IPS-11a (cell line): ENCODE measurements around the gene NDRG4.

Experiments
- H3K4me3 ChIP-seq: one replicate; pipeline ENCODE4 v1.5.1; 2013; ENCODE audit warnings: low read depth, low read length, control low read depth

NDRG4 gene

DNA sequence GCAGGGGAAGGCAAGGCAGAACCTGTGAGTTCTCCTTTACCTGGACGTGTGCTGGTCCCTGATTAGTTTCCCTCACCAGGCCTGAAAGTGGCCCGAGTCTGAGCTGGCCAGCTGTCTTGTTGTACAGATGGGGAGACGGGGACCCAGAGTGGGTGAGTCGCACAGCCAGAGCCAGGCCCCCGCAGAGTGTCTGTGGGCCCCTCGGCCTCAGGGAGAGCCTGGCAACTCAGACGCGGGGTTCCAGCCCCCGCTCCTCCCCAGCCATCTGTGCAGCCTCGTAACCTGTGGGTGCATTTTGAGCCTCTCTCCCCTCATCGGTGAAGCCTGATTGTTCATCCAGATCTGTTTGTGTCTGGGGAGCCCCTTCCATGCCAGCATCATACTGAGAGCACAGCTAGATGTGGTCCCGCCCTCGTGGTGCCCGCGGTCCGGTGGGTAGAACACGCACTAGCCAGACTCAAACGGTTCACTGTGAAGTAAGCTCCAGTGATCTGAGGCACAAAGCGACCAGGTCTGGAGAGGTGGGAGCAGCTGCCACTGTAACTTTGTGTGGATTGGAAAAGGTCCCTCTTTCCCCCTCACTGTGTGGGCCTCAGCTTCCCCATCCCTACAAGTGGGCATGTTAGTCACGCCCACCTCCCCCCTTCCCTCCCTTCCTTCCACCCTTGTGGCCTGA, 6.0 kb upstream of the NDRG4 start:
- H3K4me3 ChIP-seq: no peak overlapping the region

DNA sequence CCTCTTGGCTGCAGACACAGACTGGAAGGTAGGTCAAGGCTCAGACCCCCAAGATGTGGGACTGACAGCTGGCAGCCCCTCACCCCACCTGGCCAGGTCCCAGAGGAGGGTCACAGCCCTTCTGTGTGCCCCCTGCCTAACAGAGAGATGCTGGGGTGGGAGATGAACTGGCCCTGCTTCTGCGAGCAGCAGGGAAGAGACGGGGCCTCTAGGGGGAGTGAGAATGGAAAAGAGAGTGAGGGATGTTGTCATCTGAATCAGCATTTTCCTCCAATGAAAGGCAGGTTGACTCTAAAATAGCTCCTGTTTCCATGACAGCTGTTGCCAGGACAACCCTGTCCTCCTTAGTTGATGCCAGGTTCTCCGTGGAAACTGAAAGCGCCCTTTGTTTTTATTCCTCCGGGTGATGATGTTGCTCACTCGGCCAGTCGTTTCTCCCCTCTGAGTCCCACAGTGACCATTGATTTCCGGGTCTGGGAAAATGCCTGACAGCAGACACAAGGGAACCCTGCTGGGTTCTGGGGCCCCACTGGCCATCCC, 4.9 kb upstream of the NDRG4 start:
- H3K4me3 ChIP-seq: no peak overlapping the region

DNA sequence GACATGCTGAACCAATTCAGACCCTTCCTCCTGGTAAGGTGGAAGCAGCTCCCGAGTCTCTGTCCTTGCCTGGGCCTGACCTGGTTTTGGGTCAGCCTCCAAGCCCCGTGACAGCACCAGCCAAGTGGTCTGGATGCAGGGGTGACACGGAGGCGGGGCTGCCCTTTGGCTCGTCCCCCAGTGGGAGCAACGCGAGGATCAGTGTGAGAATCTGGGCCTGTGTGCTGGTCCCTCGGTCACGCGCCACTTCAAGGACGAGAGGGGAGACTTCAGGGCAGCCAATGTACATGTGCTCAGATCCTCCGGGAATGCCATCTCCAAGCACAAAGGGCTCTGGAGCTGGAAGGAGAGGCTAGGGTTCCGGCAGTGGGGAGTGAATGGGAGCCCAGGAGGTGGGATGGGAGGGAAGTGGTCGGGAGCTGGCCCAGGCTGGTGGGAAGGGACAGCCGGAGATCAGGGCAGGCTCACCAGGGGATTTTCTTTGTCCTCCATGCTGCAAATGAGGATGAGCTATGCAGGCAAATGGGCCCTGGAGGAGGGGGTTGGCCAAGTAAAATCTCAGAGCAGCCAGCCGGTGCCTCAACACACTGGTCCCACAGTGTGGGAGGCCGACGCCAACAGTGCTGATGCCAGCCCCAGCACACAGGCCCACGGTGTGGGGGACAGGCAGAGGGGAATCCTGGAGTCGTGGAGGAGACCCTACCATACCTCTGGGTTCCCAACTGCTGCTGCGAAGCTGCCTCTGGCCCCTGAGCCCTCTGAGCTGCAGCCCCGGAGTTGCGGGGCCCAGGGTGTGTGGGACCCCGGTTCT, 4.2 kb upstream of the NDRG4 start:
- H3K4me3 ChIP-seq: no peak overlapping the region

DNA sequence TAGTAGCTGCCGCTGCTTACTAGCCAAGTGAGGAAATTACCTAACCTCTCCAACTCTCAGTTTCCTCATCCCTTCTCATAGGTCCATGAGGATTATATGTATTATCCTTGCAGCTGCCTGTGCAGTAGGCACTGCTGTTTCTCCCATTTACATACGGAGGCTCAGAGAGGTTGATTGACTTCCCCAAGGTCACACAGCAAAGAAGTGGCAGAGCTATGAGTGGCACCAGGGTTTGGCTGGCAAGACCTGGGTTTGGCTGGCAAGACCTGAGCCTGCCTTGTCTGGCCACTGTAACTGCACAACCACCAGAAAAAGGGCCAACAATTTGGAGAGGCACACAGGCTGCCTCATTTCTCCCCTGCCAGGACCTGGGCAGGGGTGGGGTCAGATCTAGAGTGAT, 2.5 kb upstream of the NDRG4 start:
- H3K4me3 ChIP-seq: no peak overlapping the region

DNA sequence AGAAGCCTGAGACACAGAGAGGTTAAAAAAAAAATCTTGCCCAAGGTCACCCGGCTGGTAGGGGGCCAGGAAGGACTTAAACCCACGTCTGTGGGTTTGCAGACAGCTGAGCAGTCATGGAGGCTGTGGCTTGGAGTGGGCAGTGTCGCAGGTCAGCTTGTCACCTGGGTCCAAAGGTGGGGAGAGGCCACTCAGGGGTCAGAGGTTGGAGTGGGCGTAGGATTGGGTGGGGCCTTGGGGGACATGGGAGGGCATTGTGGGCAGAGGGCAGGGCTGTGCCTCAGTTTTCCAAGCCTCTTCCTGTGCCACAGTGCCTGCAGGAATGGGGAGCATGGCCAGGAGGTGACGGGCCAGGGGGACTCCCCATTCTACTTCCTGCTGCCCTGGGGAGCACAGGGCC, 2.0 kb upstream of the NDRG4 start:
- H3K4me3 ChIP-seq: no peak overlapping the region

DNA sequence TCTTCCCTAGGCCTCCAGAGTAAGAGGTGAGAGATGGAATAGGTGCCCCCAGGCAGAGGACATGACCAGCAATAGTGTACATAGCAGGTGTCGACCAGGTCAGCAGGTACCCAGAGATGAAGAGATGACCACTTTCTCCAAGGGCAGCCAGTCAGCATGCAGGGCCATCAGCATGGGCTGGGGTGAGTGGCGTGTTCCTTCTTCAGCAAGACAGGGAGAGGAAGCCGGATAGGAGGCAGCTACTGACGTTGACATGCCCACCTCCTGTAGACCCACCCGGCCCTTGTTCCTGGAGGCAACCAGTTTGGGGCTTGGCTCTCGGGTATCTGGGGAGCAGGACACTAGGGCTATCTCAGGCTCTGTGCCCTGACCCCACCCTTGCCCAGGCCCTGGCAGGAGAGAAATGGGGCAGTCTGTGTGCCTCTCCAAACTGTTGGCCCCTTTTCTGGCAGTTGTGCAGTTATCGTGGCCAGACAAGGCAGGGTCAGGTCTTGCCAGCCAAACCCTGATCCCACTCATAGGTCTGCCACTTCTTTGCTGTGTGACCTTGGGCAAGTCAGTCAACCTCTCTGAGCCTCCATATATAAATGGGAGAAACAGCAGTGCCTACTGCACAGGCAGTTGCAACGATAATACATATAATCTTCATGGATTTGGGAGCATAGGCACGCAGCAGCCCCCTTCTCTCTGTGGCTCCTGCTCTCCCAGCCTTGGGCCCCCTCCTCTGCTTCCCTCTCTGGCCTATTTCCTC, 1.4 kb upstream of the NDRG4 start:
- H3K4me3 ChIP-seq: no peak overlapping the region

DNA sequence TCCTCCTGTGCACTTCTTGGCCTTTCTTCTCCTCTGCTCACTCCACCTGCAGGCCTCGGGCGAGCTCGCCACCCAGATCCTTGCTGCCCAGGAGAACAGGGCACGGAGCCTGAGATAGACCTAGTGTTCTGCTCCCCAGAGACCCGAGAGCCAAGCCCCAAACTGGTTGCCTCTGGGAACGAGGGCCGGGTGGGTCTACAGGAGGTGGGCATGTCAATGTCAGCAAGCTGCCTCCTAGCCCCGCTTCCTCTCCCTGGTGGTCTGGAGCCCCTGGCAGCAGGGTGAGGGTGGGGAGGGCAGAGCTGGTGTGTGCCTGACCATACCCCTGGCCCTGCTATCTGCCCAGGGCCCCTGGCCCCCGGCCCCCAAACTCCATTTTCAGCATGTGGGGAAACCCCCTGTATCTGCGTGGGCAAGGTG, 841 bp upstream of the NDRG4 start:
- H3K4me3 ChIP-seq: no peak overlapping the region

DNA sequence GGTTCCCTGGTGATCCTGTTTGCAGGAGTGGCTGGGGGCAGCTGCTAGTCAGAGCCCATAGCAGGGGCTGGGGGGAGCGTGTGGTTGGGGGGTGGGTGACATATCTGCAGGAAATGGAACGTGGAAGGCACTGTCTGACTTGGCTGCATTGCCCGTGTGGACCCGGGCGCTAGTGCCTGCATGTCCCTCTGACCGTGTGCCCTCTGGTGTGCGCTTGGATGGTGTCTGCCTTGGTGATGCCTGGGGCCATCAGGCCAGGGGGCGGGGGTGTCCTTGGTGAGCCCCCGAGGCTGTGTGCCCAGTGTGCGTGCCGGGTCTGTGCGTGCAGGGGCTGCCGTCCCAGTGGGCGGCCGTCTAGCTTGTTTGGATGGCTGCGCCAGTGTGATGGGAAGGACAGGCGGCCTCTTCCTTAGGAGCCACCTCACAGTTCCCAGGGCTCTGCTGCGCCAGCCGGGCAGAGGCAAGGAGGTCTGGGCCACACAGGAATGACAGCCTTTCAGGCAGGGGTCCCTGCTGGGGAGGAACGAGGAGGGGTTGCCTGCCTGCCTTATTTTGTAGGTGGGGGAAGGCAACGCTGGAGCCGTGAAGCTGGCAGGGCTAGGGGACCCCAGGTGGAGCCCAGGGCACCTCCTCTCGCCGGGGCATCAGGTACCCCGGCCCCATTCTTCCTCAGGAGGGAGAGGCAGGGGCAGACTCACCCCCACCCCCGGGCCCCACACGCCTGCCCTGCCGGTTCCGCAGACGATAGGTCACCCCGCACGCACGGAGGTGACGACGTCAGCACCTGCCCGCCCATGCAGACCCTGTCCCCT, 693 bp downstream of the NDRG4 start:
- H3K4me3 ChIP-seq: peak overlapping the region; percentile 62

DNA sequence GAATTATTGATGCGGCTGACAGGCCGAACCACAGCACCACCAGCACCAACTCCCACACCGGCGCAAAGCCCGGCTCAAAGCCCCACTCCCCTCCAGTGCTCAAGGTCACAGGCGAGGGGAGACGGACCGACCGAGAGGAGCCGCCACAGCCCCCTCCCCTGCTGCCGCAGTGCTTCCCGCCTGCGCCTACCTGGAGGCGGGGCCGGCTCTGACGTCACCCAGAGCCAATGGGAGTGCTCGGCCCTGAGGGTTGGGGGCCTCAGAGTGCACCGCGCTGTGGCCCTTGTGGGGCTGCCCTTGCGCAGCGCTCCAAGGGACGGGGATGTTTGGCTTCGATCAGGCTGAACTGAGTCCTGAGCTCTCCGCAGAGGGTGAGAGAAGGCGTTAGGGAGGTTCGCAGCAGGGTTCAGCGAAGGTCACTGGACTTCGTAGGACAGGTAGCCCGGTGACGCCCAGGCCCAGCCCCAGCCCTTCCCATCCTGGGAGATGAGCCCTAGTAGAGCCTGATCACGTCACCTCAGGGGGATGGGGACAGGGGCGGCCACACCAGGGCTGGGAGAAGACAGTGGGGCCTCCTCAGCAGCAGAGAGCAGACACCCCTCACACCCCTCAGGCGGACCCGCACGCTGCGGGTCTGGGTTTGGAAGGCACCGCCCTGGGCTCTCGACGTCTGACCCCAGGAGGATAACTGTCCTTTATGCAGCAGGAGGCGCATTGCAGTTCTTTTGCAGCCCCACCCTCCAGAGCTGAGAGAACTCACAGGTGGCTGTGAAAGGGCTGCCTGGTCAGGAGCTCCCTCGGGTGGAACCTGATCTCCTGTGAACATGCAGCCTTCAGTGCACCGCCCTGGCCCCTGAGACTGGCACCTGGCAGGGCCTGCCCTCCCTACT, 1.5 kb downstream of the NDRG4 start:
- H3K4me3 ChIP-seq: peak overlapping the region; percentile 62

DNA sequence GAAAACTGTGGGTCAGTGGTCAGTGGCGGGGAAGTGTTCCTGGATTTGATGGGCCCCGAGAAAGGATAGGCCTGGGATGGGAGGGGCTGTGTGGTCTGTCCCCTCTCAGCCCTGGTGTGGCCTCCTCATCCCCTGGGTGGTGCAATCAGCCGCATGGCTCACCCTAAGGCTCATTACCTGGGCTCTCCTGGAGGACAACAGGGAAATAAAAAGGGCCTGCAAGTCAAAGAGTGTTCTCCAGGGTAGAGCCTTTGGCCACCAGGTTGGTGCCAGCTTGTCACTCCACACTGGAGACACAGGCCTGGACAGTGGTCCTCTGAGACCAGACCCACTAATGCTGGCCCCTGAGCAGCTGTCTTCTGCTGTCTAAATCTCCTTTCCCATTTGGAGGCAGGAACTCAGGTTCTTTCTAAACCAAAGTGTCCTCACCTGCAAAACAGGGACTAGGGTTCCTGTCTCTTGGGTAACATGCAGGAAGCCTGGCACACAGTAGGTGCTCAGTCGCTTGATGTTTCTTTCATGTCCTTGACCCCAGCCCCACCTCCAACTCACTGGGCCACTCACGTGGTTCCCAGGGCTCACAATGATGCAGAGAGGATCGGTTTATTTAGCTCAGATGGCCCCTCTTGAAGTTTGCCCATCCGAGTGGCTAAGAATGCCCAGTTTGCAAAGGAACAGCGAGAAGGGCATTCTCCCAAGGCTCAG, 2.4 kb downstream of the NDRG4 start:
- H3K4me3 ChIP-seq: no peak overlapping the region

DNA sequence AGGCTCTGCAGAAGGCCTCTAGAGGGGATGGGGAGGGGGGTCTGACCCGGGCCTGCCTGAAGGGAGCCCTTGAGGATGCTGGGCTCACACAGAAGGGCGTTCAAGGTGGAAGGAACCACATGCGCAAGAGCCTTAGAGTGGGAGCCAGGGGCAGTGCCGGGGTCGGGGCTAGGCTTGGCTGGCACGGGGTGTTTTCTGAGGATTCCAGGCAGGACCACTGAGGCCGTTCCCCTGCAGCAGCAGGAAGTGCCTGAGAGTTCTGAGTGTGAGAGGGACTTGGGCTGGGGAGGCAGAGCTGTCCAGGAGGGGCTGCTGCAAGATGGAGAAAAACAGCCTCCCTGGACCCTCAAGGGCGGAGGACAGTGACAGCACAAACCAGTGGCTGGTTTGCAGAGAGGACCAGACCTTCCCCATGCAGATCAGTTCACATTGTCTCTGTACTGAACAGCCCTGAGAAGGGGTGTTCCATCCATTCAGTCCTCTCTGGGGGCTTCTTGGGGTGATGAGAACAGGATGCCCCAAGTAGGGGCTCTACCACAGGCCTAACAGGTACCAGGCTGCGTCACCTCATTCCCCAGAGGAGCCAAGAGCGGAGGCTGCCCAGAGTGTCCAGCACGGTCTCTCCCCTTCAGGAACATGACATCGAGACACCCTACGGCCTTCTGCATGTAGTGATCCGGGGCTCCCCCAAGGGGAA, 3.4 kb downstream of the NDRG4 start:
- H3K4me3 ChIP-seq: no peak overlapping the region

DNA sequence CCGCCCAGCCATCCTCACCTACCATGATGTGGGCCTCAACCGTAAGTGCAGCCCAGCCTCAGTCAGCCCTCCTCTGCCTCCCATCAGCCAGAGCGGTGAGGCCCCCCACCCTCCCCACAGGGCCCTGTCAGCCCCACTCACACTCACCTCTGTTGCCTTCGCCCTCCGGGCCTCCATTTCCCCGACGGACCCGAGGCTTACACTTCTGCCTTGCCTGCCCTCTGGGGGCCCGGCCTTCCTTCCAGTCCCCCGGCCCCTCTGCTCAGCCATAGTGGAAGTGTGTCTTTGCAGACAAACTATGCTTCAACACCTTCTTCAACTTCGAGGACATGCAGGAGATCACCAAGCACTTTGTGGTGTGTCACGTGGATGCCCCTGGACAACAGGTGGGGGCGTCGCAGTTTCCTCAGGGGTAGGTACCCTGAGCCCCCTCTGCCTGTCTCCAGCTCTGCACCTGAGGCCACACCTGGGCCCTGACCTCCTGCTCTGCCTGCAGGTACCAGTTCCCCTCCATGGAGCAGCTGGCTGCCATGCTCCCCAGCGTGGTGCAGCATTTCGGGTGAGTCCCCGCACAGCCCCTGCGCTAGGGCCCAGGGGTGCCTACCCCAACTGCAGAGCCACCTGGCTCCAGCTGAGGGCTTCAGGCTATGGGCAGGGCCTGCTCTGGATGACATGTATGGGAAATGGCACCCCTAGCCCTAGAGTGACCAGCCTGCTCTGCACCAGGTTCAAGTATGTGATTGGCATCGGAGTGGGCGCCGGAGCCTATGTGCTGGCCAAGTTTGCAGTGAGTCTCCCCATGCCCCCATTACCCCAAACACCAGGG, 4.1 kb downstream of the NDRG4 start:
- no peak overlapping the region for H3K4me3 ChIP-seq

DNA sequence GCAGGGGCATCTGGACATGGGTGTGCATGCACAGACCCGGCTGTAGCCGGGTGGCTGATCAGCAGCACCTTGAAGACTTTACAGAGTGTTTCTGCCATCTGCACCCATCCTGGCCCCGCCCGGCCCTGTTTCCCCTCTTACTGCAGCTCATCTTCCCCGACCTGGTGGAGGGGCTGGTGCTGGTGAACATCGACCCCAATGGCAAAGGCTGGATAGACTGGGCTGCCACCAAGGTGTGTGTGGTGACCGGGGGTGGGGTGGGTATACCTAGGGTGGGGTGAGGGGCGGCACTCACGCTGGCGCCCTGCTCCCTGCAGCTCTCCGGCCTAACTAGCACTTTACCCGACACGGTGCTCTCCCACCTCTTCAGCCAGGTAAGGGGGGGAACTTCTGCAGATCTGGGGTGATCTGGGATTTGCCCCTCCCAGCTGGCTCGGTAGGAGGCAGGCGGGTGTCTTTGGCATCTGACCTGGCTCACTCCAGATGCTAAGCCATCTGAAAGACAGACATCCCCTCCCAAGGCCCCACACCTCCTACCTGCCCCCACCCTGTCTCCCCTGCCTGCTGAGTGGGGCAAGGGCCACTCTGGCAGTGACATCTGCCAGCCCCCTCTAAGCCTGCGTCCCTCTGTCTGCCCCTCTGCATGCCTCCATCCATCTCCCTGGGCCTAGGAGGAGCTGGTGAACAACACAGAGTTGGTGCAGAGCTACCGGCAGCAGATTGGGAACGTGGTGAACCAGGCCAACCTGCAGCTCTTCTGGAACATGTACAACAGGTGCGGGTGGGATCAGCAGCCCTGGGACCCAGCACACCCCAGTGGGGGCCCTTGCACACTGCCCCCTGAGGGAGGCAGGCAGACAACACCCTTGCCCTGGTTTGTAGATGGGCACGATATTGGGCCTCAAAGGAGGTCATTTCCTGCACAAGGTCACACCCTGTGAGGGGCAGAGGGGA, 6.6 kb downstream of the NDRG4 start:
- H3K4me3 ChIP-seq: no peak overlapping the region

DNA sequence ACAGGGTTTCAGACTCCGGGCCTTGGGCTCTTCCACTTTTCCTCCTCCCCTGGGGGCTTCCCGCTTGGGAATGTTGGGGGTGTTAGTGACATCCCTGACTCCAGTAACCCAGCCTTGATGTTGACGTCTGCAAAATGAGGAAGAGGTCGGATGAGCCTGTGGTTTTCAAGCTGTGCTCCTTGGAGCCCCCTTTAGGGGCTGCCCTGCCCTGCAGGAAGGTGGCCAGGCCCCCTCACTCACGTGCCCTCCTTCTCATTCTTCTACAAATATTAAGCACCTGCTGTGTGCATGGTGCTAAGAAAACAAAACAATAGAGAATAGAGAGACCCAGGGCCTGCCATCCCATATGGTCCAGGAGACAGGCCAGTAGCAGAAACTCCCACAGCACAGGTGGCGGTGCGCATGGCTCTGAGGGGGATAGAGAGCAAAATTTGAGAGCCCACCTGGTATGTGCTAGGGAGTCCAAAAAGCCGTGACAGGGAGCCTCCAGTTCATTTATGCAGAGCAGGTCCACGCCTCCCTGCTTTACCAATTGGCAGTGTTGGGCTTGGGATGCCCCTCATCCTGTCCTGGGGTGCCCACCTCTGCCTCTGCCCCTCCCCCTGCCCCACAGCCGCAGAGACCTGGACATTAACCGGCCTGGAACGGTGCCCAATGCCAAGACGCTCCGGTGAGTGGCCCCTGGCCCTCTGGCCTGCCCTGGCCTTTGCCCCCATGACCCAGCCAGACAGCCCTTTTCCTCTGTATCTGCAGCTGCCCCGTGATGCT, 7.4 kb downstream of the NDRG4 start:
- H3K4me3 ChIP-seq: no peak overlapping the region

DNA sequence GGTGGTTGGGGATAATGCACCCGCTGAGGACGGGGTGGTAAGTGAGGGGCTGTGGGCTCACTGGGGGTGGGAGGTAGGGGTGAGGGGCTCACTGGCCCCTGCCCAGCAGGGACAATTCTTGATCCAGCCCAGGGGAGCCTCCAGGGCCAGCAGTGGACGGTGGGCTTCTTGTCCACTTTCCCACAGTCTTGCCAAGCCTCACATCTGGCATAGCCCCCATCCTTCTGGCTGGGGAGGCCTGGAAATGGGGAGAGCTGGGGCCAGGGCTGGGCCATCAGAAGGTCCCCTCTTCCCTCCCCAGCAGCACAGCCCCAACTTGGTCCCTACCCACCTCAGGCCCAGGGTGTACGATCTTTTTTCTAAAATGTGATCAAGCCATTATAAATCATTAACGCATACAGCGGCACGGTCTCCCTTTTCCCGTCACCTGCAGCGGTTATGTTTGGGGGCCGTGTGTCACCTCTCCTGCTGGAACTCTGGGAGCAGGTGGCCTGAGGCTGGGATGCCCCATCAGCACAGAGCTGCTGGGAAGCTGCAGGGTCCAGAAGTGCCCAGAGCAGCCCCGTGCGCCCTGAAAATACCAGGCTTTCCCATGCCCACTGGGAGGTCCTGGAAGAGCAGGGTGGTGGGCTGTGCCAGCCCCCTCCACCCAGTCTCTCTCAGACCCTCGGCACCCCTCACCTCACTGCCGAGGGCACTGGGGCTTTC, 8.2 kb downstream of the NDRG4 start:
- H3K4me3 ChIP-seq: no peak overlapping the region
